Panc1 (cell line): ENCODE results near the gene MRPL20. TPM values are rescaled to one million over a fixed set of nuclear protein-coding genes. Genes with fewer than 3 reads are reported as not detected.

Experiments used
- ATAC-seq: fragments of 200-7000 bp; cut with Tn5 transposase; 2 replicates; pipeline ENCODE4 v1.9.1; 2020; ENCODE audit warnings: mild to moderate bottlenecking, moderate library complexity
- BruUV-seq: library from RNA; stranded (reverse); fragments of 400-500 nt; replicated peaks from 2 replicates; lab custom pipeline; 2021; lab: Mats Ljungman, UMichigan
- CTCF ChIA-PET: fragments of 300-600 bp; sonication (Branson Sonifier 250); formaldehyde crosslinking; loops from one replicate; lab custom pipeline; 2022; ENCODE audit warnings: antibody characterized with exemption; lab: Charles Lee
- POLR2A ChIA-PET: fragments of 300-600 bp; sonication (Branson Sonifier 250); formaldehyde crosslinking; loops from one replicate; lab custom pipeline; 2022; ENCODE audit warnings: antibody characterized with exemption; lab: Charles Lee
- DNase-seq: peaks from one replicate; pipeline ENCODE4 v3.0.0-alpha.2; 2010; ENCODE audit warnings: low read depth, low spot score
- H3K27ac ChIP-seq: 2 replicates; pipeline ENCODE4 v1.5.1; 2011; ENCODE audit warnings: mild to moderate bottlenecking, low read length, inconsistent platforms
- H3K27me3 ChIP-seq: fragments of 200-500 bp; sonication (Bioruptor generic); 2 replicates; pipeline ENCODE4 v1.6.0; 2014; ENCODE audit warnings: low read length, inconsistent platforms; ENCODE audit not compliant: control insufficient read depth, insufficient read depth
- H3K36me3 ChIP-seq: fragments of 200-500 bp; sonication (Bioruptor generic); 2 replicates; pipeline ENCODE4 v1.5.1; 2014; ENCODE audit warnings: inconsistent platforms, mild to moderate bottlenecking, low read length, moderate library complexity; ENCODE audit not compliant: control insufficient read depth, insufficient read depth
- H3K4me1 ChIP-seq: 2 replicates; pipeline ENCODE4 v1.5.1; 2011; ENCODE audit warnings: inconsistent platforms, mild to moderate bottlenecking, low read length, moderate library complexity; ENCODE audit not compliant: control insufficient read depth, insufficient read depth
- H3K4me3 ChIP-seq, 2 experiments: 2 replicates each; pipeline ENCODE4 v1.5.1; 2011 to 2012; ENCODE audit warnings: low read depth in 2 of 2, low read length in 2 of 2, mild to moderate bottlenecking in 2 of 2, inconsistent platforms in 1 of 2, moderate library complexity in 1 of 2
- H3K9me3 ChIP-seq: fragments of 200-500 bp; sonication (Bioruptor generic); 2 replicates; pipeline ENCODE4 v1.5.1; 2014; ENCODE audit warnings: low read depth, mild to moderate bottlenecking, inconsistent platforms, low read length, moderate library complexity; ENCODE audit not compliant: control insufficient read depth, insufficient read depth
- CTCF ChIP-seq: fragments of 450-650 bp; IDR thresholded peaks from 2 replicates; pipeline ENCODE4 v1.5.1; 2017; ENCODE audit warnings: mild to moderate bottlenecking
- POLR2AphosphoS5 ChIP-seq: IDR thresholded peaks from 2 replicates; pipeline ENCODE4 v1.6.1; 2012; ENCODE audit warnings: mild to moderate bottlenecking, low read depth, low read length, moderate library complexity
- REST ChIP-seq, 2 experiments: IDR thresholded peaks; 2 replicates each; pipeline ENCODE4 v1.6.1; 2011 to 2012; ENCODE audit warnings: low read depth in 2 of 2, control low read depth in 1 of 2, low read length in 1 of 2, mild to moderate bottlenecking in 1 of 2, moderate library complexity in 1 of 2; ENCODE audit not compliant: insufficient read depth in 1 of 2
- SIN3A ChIP-seq: IDR thresholded peaks from 2 replicates; pipeline ENCODE4 v1.6.1; 2012; ENCODE audit warnings: low read depth, mild to moderate bottlenecking, low read length, moderate library complexity, borderline replicate concordance; ENCODE audit not compliant: insufficient read depth
- TCF7L2 ChIP-seq: IDR thresholded peaks from 2 replicates; pipeline ENCODE4 v1.6.1; 2011; ENCODE audit warnings: mild to moderate bottlenecking, low read depth, low read length, inconsistent platforms
- in situ Hi-C: cut with HindIII; loops from 2 replicates; pipeline ENCODE4 v1.10.0; 2016; ENCODE audit warnings: low sequenced_read_pairs, low pct_unique_long_range_greater_than_20kb
- intact Hi-C: fragments of 100-400 bp; cut with micrococcal nuclease; formaldehyde crosslinking; loops from one replicate; pipeline ENCODE4 v1.10.0; 2022; ENCODE audit not compliant: unreplicated experiment
- total RNA-seq: library from RNA; stranded (reverse); gene quantifications from one replicate; pipeline ENCODE4 v1.2.1, GENCODE V29; 2021; ENCODE audit not compliant: unreplicated experiment

The MRPL20 gene
- total RNA-seq, 1 experiment from 2014 or later: 196 TPM

GRCh38 chr1:1426496-1427105 is 19.5 kb upstream of the MRPL20 start:
- Histone ChIP-seq H3K27me3 (no peaks in the 10 kb centered on the region), H3K4me1 (peaks cover 48% of the 10 kb centered on the region), H3K27ac (peak overlapping the region; percentile 91), H3K9me3 (no peaks in the 10 kb centered on the region), H3K4me3 (peak overlapping the region; percentile 41 to 49), H3K36me3 (no peaks in the 10 kb centered on the region)
- POLR2A ChIA-PET: interaction anchor here (0.5 to 0.6 kb wide), 2 partner anchors 11 to 71 kb away, joined by 3 to 4 read pairs; no protein-coding TSS in a partner anchor
- intact Hi-C loops: no loop called here
- in situ Hi-C loops: no loop called here
- DNase-seq (no peak), ATAC-seq (peak; percentile 19)
- CTCF ChIA-PET: interaction anchor here (0.6 kb wide), 1 partner anchor 11 kb away, joined by 3 read pairs; no protein-coding TSS in a partner anchor
- TF ChIP-seq POLR2AphosphoS5 (0 out of 2 replicates have a peak, but pooled peaks have one; percentile 52), SIN3A (no peak)
- no TSS peak for BruUV-seq

- TF ChIP-seq SIN3A (no peak), POLR2AphosphoS5 (no peak), CTCF (no peak), REST (IDR thresholded peaks at IDR 0.05; ENCODE audit: insufficient read depth in 1 of 2, low read depth in 2 of 2, low read length in 1 of 2) (no peak), TCF7L2 (no peak)
- peak overlapping the region; percentile 91 for H3K27ac ChIP-seq
- H3K4me1 ChIP-seq: peaks cover 48% of the 10 kb centered on the region
- BruUV-seq: no TSS peak
- intact Hi-C loops: no loop called here
- in situ Hi-C loops: no loop called here
- H3K9me3 ChIP-seq: no peaks in the 10 kb centered on the region
- no peaks in the 10 kb centered on the region for H3K27me3 ChIP-seq
- DNase-seq: no peak
- peak overlapping the region; percentile 41 to 49 for H3K4me3 ChIP-seq
- no peaks in the 10 kb centered on the region for H3K36me3 ChIP-seq
- ChIA-PET CTCF (interaction anchor here (0.5 to 0.9 kb wide), 3 partner anchors 12 to 135 kb away, joined by 3 to 4 read pairs (median 3); no protein-coding TSS in a partner anchor), POLR2A (interaction anchor here (0.6 kb wide), 1 partner anchor 11 kb away, joined by 4 read pairs; no protein-coding TSS in a partner anchor)
- ATAC-seq: peak; percentile 59
Measured at GRCh38 chr1:1425753-1426495, 18.8 kb upstream of the MRPL20 start.
